Suprapubic skin (tissue), 4 donors: Measurements from ENCODE around the gene KRTAP5-4.

Experiments
- EP300 ChIP-seq: sonication (generic); formaldehyde crosslinking; IDR thresholded peaks from one replicate; pipeline ENCODE4 v1.6.1; 2017; ENCODE audit warnings: antibody characterized with exemption
- POLR2AphosphoS5 ChIP-seq, 3 donors: sonication (generic); formaldehyde crosslinking; IDR thresholded peaks; one replicate each; pipeline ENCODE4 v1.6.1; 2017; ENCODE audit warnings: antibody characterized with exemption in 3 of 3
- TF ChIP-seq, protein P1 (sequence below), 2 donors: fragments of 200-600 bp in 1 of 2; fragments of 450-650 bp in 1 of 2; sonication (generic) in 1 of 2; IDR thresholded peaks; one replicate each; pipeline ENCODE4 v1.5.1; 2016 to 2019; ENCODE audit warnings: antibody characterized with exemption in 2 of 2, mild to moderate bottlenecking in 1 of 2, moderate library complexity in 1 of 2

DNA sequence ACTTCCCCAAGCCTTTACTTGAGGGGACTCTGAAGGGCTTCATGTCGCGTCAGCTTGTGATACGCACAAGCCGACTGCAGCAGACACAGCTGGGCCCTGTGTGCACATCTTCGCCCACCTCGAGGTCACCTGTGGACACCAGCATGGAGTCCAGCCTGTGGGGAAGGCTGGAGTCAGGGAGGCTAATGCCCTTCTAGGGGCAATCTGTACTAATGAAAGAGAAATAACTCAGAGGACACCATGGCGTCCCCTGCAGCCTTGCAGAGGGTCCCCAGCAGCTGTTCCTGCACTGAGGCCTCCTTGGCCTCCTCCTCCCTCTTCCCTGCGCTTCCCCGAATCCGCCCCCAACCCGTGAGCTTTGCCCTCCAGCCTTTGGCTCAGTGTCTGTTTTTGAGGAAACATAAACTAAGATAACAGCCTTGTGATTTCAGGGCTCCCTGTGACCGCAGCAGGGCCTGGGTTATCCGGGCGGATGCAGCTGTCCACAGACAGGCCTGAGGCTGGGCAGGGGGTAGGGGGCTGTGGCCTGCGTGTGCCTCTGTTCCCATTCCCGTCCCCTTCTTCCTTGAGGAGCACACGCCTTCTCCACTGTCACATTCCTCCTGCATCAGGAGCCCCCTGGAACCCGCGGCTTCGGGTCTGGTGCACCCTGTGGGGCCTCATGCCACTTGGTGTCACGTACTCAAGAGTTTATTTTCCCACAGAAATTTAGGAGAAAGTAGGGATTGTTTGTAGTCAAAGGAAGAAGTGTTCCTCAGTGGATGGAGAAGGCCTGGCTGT is 32.6 kb upstream of the KRTAP5-4 start:
- TF ChIP-seq, protein P1, sequence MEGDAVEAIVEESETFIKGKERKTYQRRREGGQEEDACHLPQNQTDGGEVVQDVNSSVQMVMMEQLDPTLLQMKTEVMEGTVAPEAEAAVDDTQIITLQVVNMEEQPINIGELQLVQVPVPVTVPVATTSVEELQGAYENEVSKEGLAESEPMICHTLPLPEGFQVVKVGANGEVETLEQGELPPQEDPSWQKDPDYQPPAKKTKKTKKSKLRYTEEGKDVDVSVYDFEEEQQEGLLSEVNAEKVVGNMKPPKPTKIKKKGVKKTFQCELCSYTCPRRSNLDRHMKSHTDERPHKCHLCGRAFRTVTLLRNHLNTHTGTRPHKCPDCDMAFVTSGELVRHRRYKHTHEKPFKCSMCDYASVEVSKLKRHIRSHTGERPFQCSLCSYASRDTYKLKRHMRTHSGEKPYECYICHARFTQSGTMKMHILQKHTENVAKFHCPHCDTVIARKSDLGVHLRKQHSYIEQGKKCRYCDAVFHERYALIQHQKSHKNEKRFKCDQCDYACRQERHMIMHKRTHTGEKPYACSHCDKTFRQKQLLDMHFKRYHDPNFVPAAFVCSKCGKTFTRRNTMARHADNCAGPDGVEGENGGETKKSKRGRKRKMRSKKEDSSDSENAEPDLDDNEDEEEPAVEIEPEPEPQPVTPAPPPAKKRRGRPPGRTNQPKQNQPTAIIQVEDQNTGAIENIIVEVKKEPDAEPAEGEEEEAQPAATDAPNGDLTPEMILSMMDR (IDR thresholded peaks at IDR 0.05): no peak
- TF ChIP-seq POLR2AphosphoS5 (IDR thresholded peaks at IDR 0.05) (no peak), EP300 (no peak)
